GM19397 (cell line): ENCODE measurements around the gene EFCAB11.

Experiments used
- ATAC-seq: cut with Tn5 transposase; IDR thresholded peaks from one replicate; pipeline ENCODE4 v1.9.1; 2021; ENCODE audit warnings: mild to moderate bottlenecking, moderate library complexity; ENCODE audit not compliant: unreplicated experiment

Gene EFCAB11

GRCh38 chr14:89828471-89829165 lies 125.9 kb downstream of the EFCAB11 start:
- no peak for ATAC-seq

DNA sequence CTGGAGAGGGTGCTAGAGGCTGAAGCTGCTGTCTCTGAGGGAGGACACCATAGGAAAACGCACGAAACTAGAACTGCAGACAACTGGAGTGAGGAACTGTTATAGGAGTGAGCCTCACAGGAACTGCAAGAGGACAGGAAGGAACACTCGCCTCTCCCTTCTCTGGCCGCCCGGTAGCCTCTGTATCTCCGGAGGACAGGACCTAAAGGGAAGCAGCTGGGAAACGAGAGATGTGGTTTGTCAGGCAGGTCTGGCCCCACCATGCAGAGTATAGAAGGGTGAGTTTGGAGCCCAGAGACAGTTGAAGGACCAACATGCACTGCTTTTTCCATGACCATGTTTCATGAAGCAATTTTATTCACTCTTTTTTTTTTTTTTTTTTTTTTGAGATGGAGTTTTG lies 127.3 kb downstream of the EFCAB11 start:
- ATAC-seq: no peak

- no peak for ATAC-seq
Observed at GRCh38 chr14:89826596-89826995, 127.9 kb downstream of the EFCAB11 start.

DNA sequence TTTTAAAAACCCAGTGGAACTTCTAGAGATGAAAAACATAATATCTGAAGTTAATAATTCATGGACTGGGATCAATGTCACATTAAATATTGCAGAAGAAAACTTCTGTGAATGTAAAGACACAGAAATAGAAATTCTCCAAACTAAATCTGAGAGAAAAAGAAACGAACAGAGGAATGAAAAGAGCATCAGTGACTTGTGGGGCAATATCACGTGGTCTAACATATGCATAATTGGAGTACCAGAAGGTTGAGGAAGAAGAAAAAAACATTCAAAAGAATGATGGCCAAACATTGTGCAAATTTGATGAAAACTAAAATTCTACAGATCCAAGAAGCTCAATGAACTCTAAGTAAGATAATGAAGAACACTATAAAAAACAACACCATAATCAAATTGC lies 130.8 kb downstream of the EFCAB11 start:
- ATAC-seq: no peak

DNA sequence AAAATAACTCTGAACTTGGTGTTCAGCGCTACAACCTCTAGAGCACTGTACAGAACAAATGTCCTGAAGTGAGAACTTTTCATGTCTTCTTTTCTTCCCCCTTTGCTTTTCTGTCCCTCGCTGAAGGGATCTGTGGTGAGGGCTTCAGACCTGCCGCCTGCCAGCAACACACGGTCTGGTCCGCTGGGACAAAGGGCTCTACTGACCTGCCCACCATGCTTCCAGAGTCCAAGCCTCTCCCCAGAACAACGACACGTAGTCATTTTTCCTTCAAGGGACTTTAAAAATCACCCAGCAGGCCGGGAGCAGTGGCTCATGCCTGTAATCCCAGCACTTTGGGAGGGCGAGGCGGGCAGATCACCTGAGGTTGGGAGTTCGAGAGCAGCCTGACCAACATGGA lies 140.4 kb downstream of the EFCAB11 start:
- no peak for ATAC-seq

GRCh38 chr14:89813617-89814031 lies 140.9 kb downstream of the EFCAB11 start:
- ATAC-seq: no peak

GRCh38 chr14:89811954-89812575 lies 142.5 kb downstream of the EFCAB11 start:
- ATAC-seq: no peak

GRCh38 chr14:89810101-89810500 lies 144.4 kb downstream of the EFCAB11 start:
- ATAC-seq: no peak

- ATAC-seq: no peak
Observed at GRCh38 chr14:89807892-89808291, 146.6 kb downstream of the EFCAB11 start.

- ATAC-seq: no peak
Observed at GRCh38 chr14:89807151-89807550, 147.4 kb downstream of the EFCAB11 start.

- ATAC-seq: no peak
Observed at GRCh38 chr14:89806451-89806850, 148.1 kb downstream of the EFCAB11 start.

- no peak for ATAC-seq
Observed at GRCh38 chr14:89805501-89805900, 149.0 kb downstream of the EFCAB11 start.

DNA sequence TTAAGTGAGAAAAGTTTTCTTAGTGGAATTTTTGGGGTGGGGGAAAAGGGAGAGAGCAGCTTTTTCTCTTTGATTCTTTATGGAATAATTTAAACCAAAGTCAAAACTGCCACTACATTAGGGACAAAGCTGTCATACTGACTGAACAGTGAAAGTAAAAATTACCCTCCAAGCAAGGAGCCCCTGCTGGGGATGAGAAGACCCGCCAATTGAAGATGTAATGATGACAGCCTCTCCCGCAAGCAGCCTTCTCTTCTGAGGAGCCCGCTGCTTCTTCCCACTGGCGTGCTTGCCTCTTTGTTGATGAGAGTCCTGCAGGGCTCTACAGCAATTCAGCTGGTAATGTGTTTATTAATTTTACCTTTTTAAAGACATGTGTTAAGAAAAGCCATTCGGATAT lies 151.0 kb downstream of the EFCAB11 start:
- no peak for ATAC-seq

DNA sequence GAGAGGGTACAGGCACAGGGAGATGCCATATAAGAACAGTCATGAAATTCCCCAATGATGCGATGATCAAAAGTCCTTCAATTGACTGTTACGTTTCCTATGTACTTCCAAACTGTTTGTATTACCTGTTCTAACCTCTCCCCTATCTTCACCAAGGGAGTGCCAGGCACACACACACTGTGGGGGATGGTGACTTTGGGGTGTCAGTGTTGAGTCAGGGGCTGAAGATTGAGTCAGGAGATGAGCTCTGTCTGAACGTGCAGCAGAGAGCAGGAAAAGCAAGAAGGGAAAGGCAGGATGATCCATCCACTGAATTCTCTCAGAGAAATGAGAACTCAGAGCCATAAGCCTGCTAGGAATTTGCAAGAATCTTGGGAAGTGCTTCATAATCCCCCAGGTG lies 153.4 kb downstream of the EFCAB11 start:
- no peak for ATAC-seq

DNA sequence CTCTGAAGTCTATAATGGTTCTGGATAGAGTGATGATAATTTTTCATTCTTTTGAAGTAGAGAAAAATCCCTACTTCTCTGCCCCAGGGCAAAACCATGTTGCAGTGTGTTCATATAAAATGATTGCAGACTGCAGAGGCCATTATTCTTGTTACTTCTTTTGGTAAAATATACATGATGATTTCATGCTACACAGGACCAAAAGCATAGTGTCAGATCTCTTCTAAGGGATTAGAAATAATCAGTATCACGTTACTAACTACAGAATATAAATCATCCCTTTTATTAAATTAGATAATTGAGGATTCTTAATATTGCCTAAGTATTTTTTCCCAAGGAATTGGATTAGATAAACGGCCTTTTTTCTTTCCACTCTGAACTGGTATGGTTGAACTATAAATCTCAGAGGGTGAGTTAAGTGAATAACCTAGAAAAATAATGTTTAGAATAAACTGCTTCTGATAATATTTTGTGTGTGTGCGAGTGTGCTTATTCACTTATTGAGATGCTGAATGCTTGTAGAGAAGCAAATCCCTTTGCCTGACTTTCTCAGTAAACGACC lies 156.2 kb downstream of the EFCAB11 start:
- no peak for ATAC-seq

DNA sequence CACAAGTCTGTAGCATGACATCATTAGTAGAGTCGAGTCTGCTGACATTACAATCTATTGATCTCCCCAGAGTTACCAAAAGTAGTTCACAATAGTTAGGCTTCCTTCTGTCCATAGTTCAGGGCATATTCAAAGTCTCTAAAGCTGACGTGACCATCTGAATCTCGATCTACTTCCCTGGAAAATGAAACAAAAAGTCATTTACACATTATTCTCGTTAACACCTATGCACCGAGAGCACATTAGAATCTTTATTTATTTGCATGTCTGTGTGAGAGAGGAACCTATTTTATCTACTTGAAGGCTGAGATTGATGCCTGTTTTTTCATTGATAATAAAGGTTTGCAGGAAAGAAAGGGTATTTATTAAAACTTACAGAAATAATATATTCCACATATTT lies 157.4 kb downstream of the EFCAB11 start:
- no peak for ATAC-seq

GRCh38 chr14:89794096-89794495 lies 160.4 kb downstream of the EFCAB11 start:
- ATAC-seq: no peak

GRCh38 chr14:89793367-89793716 lies 161.2 kb downstream of the EFCAB11 start:
- no peak for ATAC-seq

- no peak for ATAC-seq
Observed at GRCh38 chr14:89792489-89793366, 161.8 kb downstream of the EFCAB11 start.

- ATAC-seq: no peak
Observed at GRCh38 chr14:89787525-89787924, 167.0 kb downstream of the EFCAB11 start.

GRCh38 chr14:89781046-89781445 lies 173.5 kb downstream of the EFCAB11 start:
- ATAC-seq: no peak

DNA sequence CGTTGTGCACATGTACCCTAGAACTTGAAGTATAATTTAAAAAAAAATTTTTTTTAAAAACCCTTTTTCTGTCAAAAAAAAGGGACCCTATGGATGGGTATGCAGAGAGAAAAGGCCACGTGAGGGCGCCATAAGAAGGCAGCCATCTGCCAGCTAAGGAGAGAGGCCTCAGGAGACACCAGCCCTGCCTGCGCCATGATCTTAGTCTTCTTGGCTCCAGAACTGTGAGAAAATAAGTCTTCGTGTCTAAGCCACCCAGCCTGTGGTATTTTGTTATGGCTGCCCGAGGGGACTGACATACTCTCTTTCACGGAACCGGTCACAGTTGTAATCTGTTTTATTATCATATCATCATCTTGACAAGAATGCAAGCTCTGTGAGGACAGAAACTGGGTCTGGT lies 174.8 kb downstream of the EFCAB11 start:
- ATAC-seq: no peak
